Activated CD8-positive, alpha-beta memory T cell treated with anti-CD3 and anti-CD28 coated beads for 48 hours (primary cell): ENCODE measurements around the gene SIN3A.
"Not testable (repeated sequence)": the region's sequence is repeated elsewhere in the genome, so short reads cannot be mapped to it uniquely, and the experiment has no call there.

Source experiments
- DNase-seq, 3 experiments: peaks; one replicate each; pipeline ENCODE4 v3.0.0-alpha.2; 2020; ENCODE audit warnings: low read depth in 2 of 3, low spot score in 2 of 3

Gene SIN3A

GRCh38 chr15:75450307-75451201 lies 936 bp downstream of the SIN3A start:
- peak; percentile 91 to 94 (median 93) for DNase-seq

GRCh38 chr15:75449585-75450306 lies 1.7 kb downstream of the SIN3A start:
- no peak for DNase-seq

GRCh38 chr15:75448171-75448570 lies 3.3 kb downstream of the SIN3A start:
- not testable (repeated sequence) for DNase-seq

- DNase-seq: no peak
Measured at GRCh38 chr15:75446151-75446550, 5.3 kb downstream of the SIN3A start.

- DNase-seq: not testable (repeated sequence)
Measured at GRCh38 chr15:75445324-75445723, 6.2 kb downstream of the SIN3A start.

GRCh38 chr15:75443972-75444453 lies 7.5 kb downstream of the SIN3A start:
- not testable (repeated sequence) for DNase-seq

DNA sequence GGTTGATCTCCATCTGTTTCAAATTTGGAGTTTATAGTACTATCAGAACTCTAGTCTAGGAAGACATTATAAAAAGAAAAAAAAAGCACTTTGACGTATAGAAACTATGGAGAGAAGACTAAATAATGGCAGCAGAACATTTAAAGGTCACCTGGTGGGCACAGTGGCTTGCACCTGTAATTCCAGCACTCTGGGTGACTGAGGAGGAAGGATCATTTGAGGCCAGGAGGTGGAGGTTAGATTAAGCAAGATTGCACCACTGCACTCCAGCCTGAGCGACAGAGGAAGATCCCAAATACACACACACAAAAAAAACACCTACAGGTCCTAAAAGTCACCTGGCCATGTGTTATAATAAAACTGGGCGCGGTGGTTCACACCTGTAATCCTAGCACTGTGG lies 13.8 kb downstream of the SIN3A start:
- DNase-seq: no peak

DNA sequence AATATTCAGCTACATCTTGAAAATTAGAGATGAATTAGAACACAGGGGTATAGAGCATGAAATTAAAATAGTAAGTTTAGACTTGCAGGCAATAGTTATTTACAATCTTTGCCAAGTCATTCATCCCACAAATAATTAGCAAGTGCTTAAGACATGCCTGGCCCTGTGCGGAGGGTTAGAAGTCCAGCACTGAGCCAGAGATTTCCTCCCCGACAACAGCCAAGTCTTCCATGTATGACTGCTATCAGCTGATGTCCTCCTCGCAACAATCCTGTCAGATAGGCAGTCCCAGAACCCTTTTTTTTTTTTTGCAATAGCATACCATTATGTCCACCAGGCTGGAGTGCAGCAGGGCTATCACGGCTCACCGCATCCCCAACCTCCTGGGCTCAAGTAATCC lies 14.6 kb downstream of the SIN3A start:
- DNase-seq: no peak

DNA sequence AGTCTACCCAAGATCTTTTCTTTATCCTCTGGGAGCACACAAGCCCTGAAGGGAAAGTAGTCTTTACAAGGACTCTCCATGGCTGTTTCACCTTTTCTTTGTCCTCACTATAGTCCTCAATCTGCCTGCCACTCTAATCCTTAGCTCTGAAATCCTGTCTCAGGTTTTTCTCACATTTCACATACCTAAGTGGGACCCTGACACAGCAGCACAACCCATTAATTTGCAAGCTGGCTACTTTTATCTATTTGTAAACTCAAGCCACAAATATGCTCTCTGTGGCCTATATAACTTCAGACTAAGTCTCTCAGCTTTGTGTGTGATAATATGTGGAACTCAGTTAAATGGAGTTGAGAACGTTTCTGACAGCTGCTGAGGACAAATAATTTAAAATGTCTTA lies 19.8 kb downstream of the SIN3A start:
- DNase-seq: no peak

DNA sequence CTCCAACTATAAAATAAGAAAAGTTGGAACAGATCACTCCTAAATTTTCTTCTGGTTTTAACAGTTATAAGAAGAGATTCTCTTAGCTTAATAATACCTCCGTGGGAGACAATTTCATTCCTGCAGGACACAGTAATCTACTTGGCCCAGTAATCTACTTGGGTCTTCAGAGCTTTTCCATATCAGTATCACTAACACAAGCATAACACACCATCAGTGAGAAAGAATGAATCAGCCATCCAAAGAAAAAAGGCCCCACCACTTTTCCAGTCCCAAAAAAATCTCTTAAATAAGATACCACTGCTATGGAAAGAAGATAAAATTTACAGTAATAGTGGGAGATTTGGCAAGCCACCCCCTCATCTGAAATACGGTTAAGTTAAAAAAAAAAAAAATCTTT lies 20.2 kb downstream of the SIN3A start:
- no peak for DNase-seq

DNA sequence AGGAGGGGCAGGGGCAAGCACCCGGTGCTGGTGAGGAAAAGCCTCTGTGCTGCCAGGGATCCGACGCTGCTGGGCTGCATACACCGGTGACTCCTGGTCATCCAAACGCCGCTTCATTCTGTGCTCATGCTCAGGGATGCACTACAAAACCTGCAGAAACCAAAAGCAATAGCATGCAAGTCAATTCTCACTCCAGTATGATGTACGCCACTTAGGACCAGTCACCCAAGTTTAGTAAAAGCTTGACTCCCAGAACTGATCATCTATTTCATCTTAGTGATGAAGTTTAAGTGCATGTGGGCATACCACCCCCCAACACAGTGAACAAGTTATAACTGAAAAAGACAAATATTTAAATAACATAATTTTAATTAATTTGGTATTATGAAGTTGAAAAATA lies 21.2 kb downstream of the SIN3A start:
- DNase-seq: no peak

GRCh38 chr15:75428152-75428551 lies 23.3 kb downstream of the SIN3A start:
- no peak for DNase-seq

- DNase-seq: no peak
Measured at GRCh38 chr15:75425966-75426500, 25.5 kb downstream of the SIN3A start.

GRCh38 chr15:75422554-75422953 lies 28.9 kb downstream of the SIN3A start:
- DNase-seq: no peak

DNA sequence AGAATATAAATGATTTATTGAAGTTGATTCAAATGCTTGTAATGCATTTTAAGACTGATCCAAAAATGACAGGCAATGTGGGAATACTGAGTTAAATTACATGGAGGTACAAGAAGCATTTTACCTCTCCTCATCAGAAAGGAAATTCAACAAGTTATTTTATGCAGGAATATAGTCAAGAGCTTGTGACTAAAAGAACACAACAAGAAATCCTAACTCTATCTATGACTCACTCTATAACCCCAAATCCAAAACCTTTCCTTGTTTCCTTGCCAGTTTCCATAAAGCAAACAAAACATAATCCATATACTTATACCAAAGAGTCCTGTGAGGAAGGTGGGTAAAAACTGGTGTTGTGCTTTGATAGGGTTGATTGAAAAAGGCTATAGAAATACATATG lies 30.8 kb downstream of the SIN3A start:
- no peak for DNase-seq

- DNase-seq: no peak
Measured at GRCh38 chr15:75416584-75416983, 34.9 kb downstream of the SIN3A start.

- DNase-seq: no peak
Measured at GRCh38 chr15:75410196-75410595, 41.3 kb downstream of the SIN3A start.

- DNase-seq: no peak
Measured at GRCh38 chr15:75407083-75407482, 44.4 kb downstream of the SIN3A start.

GRCh38 chr15:75403892-75404291 lies 47.6 kb downstream of the SIN3A start:
- DNase-seq: no peak

GRCh38 chr15:75397494-75397893 lies 54.0 kb downstream of the SIN3A start:
- DNase-seq: no peak

- DNase-seq: no peak
Measured at GRCh38 chr15:75389791-75390382, 61.6 kb downstream of the SIN3A start.

GRCh38 chr15:75383986-75384385 lies 67.5 kb downstream of the SIN3A start:
- DNase-seq: not testable (repeated sequence)
